Sigmoid colon (tissue), 7 donors: ENCODE measurements around the gene KIR2DL3. TPM values are rescaled to one million over a fixed set of nuclear protein-coding genes. Genes with fewer than 3 reads are reported as not detected.
"Not testable (repeated sequence)": the region's sequence is repeated elsewhere in the genome, so short reads cannot be mapped to it uniquely, and the experiment has no call there.

ENCODE experiments used
- DNase-seq: peaks from one replicate; pipeline ENCODE4 v3.0.0-alpha.2; 2019
- H3K27ac ChIP-seq, 4 donors: fragments of 200-600 bp; sonication (generic); one replicate each; pipeline ENCODE4 v1.5.1; 2016 to 2019; ENCODE audit warnings: mild to moderate bottlenecking in 1 of 4
- H3K27me3 ChIP-seq, 3 donors: fragments of 200-600 bp; sonication (generic); one replicate each; pipeline ENCODE4 v1.5.1; 2019; ENCODE audit warnings: mild to moderate bottlenecking in 1 of 3
- H3K36me3 ChIP-seq, 4 donors: fragments of 200-600 bp; sonication (generic); one replicate each; pipeline ENCODE4 v1.5.1; 2016 to 2019
- H3K4me1 ChIP-seq, 4 donors: fragments of 200-600 bp; sonication (generic); one replicate each; pipeline ENCODE4 v1.5.1; 2017 to 2019
- H3K4me3 ChIP-seq, 4 donors: fragments of 200-600 bp; sonication (generic); one replicate each; pipeline ENCODE4 v1.5.1; 2017 to 2019; ENCODE audit warnings: mild to moderate bottlenecking in 2 of 4, moderate library complexity in 1 of 4
- H3K9me3 ChIP-seq, 4 donors: fragments of 200-600 bp in 3 of 4; sonication (generic) in 3 of 4; one replicate each; pipeline versions ENCODE4 v1.5.1 to v1.6.1; 2013 to 2019
- EP300 ChIP-seq, 4 donors: sonication (generic); formaldehyde crosslinking; IDR thresholded peaks; one replicate each; pipeline ENCODE4 v1.6.1; 2017; ENCODE audit warnings: antibody characterized with exemption in 4 of 4
- POLR2A ChIP-seq, 2 donors: fragments of 450-650 bp; IDR thresholded peaks; one replicate each; pipeline ENCODE4 v1.6.1; 2016; ENCODE audit warnings: antibody characterized with exemption in 2 of 2, mild to moderate bottlenecking in 2 of 2, moderate library complexity in 2 of 2
- POLR2AphosphoS5 ChIP-seq, 4 donors: sonication (generic); formaldehyde crosslinking; IDR thresholded peaks; one replicate each; pipeline ENCODE4 v1.6.1; 2017; ENCODE audit warnings: antibody characterized with exemption in 4 of 4
- WGBS, 2 donors: extraction: QIAGEN DNeasy Blood & Tissue Kit; methylation state at CpG; one replicate each; pipeline ENCODE4 v1.1.7; 2013; 5-methylcytosine and 5-hydroxymethylcytosine counted together
- intact Hi-C: fragments of 100-400 bp; cut with DNase I; formaldehyde crosslinking; loops from one replicate; pipeline ENCODE4 v1.15.1; 2023
- polyA plus RNA-seq, 3 donors: library from polyadenylated mRNA; stranded (reverse); fragments of 200-250 nt; gene quantifications; one replicate each; pipeline ENCODE4 v1.2.3, GENCODE V29; 2013
- total RNA-seq, 4 donors: library from RNA; depleted of rRNA; stranded (reverse); fragments of >200 nt; gene quantifications; one replicate each; pipeline ENCODE4 v1.1.0, GENCODE V29; 2016
- TF ChIP-seq, protein P1 (sequence below), 4 experiments: fragments of 450-650 bp in 3 of 4; fragments of 200-600 bp in 1 of 4; IDR thresholded peaks; one replicate each; pipeline ENCODE4 v1.5.1; 2016 to 2019; ENCODE audit warnings: antibody characterized with exemption in 4 of 4, mild to moderate bottlenecking in 3 of 4, moderate library complexity in 2 of 4
- donor health status: healthy with polysubstance abuse.
- donor health status: Bipolar disorder and iron deficiency.
- donor health status: healthy.

Gene KIR2DL3
- total RNA-seq (not detected), polyA plus RNA-seq (under 1 TPM in 1 of 3 donors, not detected in 2; 0.07 TPM)

DNA sequence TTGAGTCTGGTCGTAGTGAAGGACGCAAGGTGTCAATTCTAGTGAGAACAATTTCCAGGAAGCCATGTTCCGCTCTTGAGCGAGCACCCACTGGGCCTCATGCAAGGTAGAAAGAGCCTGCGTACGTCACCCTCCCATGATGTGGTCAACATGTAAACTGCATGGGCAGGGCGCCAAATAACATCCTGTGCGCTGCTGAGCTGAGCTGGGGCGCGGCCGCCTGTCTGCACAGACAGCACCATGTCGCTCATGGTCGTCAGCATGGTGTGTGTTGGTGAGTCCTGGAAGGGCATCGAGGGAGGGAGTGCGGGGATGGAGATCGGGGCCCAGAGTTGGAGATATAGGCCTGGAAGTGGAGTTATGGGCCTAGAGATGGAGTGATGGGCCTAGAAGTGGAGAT is at the start of gene KIR2DL3:
Gene KIR2DL3, plus strand, starts transcription at position 208 of the 400 bp plus-strand sequence. Its CDS starts 33 bp downstream, at position 241.
- H3K27me3 ChIP-seq, H3K27ac ChIP-seq, DNase-seq, H3K36me3 ChIP-seq, H3K9me3 ChIP-seq, H3K4me1 ChIP-seq, intact Hi-C loops, H3K4me3 ChIP-seq: not testable (repeated sequence)
- 89 to 93% methylated on average over 16 of the region's 16 CpGs for WGBS, 2 donors

DNA sequence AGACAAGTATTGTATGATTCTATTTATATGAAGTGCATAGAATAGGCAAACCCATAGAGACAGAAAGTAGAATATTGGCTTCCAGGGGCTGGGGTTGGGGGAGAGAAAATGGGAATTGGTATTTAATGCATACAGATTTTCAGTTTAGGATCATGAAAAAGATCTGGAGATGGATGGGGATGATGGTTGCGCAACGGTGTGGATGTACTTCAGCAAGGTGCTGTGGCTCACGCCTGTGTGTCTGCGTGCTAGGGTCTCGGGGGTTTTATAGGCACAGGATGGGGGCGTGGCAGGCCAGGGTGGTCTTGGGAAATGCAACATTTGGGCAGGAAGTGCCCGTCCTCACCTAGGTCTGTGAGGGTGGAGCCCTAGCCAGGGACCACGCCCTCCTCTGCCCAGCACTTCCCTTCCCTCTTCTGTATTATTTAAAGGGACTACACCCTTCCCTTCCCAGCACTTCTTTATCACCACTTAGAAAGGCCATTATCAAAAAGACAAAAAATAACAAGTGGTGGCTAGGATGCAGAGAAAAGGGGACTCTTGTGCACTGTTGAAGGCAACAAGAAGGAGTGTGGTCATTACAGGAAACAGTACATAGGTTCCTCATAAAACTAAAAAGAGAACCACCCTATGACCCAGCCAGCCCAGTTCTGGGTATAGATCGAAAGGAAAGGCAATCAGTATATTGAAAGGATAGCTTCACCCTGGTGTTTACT is 46.6 kb upstream of the KIR2DL3 start:
- WGBS, 2 donors = 70 to 74% methylated on average over 9 of the region's 9 CpGs
- intact Hi-C loops = no loop called here
- no peaks in the 10 kb centered on the region for H3K9me3 ChIP-seq
- no peak overlapping the region for H3K27ac ChIP-seq
- peaks cover 0 to 32% (median 0%) of the 10 kb centered on the region in 3 donors for H3K27me3 ChIP-seq
- no peaks in the 10 kb centered on the region for H3K36me3 ChIP-seq
- TF ChIP-seq POLR2AphosphoS5 (IDR thresholded peaks at IDR 0.05) = no peak
- no peak for TF ChIP-seq EP300 (IDR thresholded peaks at IDR 0.05)
- TF ChIP-seq POLR2A (IDR thresholded peaks at IDR 0.05) = no peak
- TF ChIP-seq, protein P1, sequence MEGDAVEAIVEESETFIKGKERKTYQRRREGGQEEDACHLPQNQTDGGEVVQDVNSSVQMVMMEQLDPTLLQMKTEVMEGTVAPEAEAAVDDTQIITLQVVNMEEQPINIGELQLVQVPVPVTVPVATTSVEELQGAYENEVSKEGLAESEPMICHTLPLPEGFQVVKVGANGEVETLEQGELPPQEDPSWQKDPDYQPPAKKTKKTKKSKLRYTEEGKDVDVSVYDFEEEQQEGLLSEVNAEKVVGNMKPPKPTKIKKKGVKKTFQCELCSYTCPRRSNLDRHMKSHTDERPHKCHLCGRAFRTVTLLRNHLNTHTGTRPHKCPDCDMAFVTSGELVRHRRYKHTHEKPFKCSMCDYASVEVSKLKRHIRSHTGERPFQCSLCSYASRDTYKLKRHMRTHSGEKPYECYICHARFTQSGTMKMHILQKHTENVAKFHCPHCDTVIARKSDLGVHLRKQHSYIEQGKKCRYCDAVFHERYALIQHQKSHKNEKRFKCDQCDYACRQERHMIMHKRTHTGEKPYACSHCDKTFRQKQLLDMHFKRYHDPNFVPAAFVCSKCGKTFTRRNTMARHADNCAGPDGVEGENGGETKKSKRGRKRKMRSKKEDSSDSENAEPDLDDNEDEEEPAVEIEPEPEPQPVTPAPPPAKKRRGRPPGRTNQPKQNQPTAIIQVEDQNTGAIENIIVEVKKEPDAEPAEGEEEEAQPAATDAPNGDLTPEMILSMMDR (IDR thresholded peaks at IDR 0.05) = no peak
- no peaks in the 10 kb centered on the region for H3K4me1 ChIP-seq
- no peak for DNase-seq
- no peak overlapping the region for H3K4me3 ChIP-seq

DNA sequence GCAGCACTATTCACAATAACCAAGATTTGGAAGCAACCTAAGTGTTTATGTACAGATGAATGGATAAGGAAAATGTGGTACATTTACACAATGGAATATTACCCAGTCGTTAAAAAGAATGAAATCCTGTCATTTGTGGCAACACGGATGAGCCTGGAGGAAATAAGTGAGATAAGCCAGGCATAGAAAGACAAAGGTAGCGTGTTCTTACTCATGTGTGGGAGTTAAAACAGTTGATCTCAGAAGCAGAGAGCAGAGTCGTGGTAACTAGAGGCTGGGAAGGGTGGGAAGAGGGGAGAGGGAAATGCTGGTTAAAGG is 46.1 kb upstream of the KIR2DL3 start:
- no peak for DNase-seq
- intact Hi-C loops = no loop called here
- whole genome bisulfite sequencing, 2 donors = 64 to 69% methylated on average over 4 of the region's 4 CpGs
- no peaks in the 10 kb centered on the region for H3K36me3 ChIP-seq
- peaks cover 0 to 30% (median 0%) of the 10 kb centered on the region in 3 donors for H3K27me3 ChIP-seq
- no peak overlapping the region for H3K27ac ChIP-seq
- no peak for TF ChIP-seq POLR2A (IDR thresholded peaks at IDR 0.05)
- TF ChIP-seq EP300 (IDR thresholded peaks at IDR 0.05) = no peak
- TF ChIP-seq, protein P1 (IDR thresholded peaks at IDR 0.05) = no peak
- TF ChIP-seq POLR2AphosphoS5 (IDR thresholded peaks at IDR 0.05) = no peak
- H3K4me3 ChIP-seq = no peak overlapping the region
- no peaks in the 10 kb centered on the region for H3K4me1 ChIP-seq
- no peaks in the 10 kb centered on the region for H3K9me3 ChIP-seq

DNA sequence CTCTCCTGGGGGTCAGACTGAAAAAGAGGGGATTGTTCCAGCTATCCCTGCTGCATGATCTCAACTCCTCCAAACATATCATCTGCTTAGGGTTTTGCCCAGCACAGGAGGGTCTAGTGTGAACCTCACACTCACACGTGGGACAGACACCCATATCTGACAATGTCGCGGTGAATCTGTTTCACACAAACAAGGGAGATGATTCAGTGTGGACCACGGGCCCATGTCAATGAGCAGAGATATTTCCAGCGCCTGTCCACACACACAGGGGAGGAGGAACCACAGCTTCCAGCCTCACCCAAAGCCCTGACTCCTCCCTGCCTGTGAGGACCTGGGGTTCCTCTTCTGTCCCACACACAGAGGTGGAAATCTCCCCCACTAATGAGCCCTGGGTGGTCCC is 43.7 kb upstream of the KIR2DL3 start:
- Histone ChIP-seq H3K4me3 (no peak overlapping the region), H3K9me3 (no peaks in the 10 kb centered on the region), H3K4me1 (no peaks in the 10 kb centered on the region), H3K36me3 (no peaks in the 10 kb centered on the region), H3K27me3 (peaks cover 0 to 33% (median 0%) of the 10 kb centered on the region in 3 donors), H3K27ac (no peak overlapping the region)
- no peak for DNase-seq
- WGBS, 2 donors = 77 to 83% methylated on average over 5 of the region's 5 CpGs
- TF ChIP-seq POLR2A (IDR thresholded peaks at IDR 0.05) = no peak
- TF ChIP-seq EP300 (IDR thresholded peaks at IDR 0.05) = no peak
- no peak for TF ChIP-seq POLR2AphosphoS5 (IDR thresholded peaks at IDR 0.05)
- TF ChIP-seq, protein P1 (IDR thresholded peaks at IDR 0.05) = no peak
- intact Hi-C loops = no loop called here

DNA sequence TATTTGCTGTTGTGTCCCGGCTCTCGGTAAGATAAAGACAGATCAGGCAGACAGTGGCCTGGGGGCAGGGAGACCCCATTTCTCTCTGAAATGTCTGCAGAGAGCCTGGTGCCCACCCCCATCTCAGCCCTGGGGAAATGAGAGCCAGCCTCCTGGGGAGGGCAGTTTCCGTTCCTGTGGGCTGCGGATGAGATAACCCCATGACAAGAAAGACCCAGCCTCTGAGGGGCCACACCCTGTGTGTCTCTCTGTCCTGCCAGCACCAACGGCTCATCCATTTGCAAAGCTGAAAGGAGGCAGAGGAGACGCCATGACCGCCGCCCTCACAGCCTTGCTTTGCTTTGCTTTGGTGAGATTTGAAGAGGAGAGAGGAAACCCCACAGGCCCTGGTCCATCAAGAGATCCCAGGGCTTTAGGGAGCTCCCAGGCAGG is 42.2 kb upstream of the KIR2DL3 start:
- intact Hi-C loops = no loop called here
- no peak for DNase-seq
- Histone ChIP-seq H3K9me3 (no peaks in the 10 kb centered on the region), H3K4me3 (no peak overlapping the region), H3K36me3 (no peaks in the 10 kb centered on the region), H3K27ac (no peak overlapping the region), H3K4me1 (no peaks in the 10 kb centered on the region), H3K27me3 (peaks cover 0 to 24% (median 0%) of the 10 kb centered on the region in 3 donors)
- WGBS, 2 donors = 61 to 72% methylated on average over 8 of the region's 8 CpGs
- TF ChIP-seq POLR2AphosphoS5 (IDR thresholded peaks at IDR 0.05) (no peak), EP300 (IDR thresholded peaks at IDR 0.05) (no peak), POLR2A (IDR thresholded peaks at IDR 0.05) (no peak)
- TF ChIP-seq, protein P1 (IDR thresholded peaks at IDR 0.05) = no peak
